RWPE2 (cell line): ENCODE data around the gene VPREB1.

Experiments used
- ATAC-seq: fragments of 200-7000 bp; cut with Tn5 transposase; 3 replicates; pipeline ENCODE4 v1.9.1; 2021; ENCODE audit warnings: low read depth
- DNase-seq: peaks from one replicate; pipeline ENCODE4 v3.0.0-alpha.2; 2020; ENCODE audit warnings: low spot score
- H3K27ac ChIP-seq: fragments of 450-650 bp; 2 replicates; pipeline ENCODE4 v1.5.1; 2017; ENCODE audit warnings: mild to moderate bottlenecking; ENCODE audit not compliant: poor library complexity, severe bottlenecking
- H3K27me3 ChIP-seq: fragments of 250-450 bp; sonication (Bioruptor Pico); 2 replicates; pipeline ENCODE4 v1.5.1; 2021; ENCODE audit warnings: mild to moderate bottlenecking, moderate library complexity; ENCODE audit not compliant: insufficient read depth, poor library complexity, severe bottlenecking
- H3K36me3 ChIP-seq: fragments of 250-450 bp; sonication (Bioruptor Pico); 2 replicates; pipeline ENCODE4 v1.5.1; 2020; ENCODE audit warnings: low read depth, mild to moderate bottlenecking, moderate library complexity
- H3K4me1 ChIP-seq: fragments of 250-450 bp; sonication (Bioruptor Pico); 2 replicates; pipeline ENCODE4 v1.5.1; 2021; ENCODE audit warnings: mild to moderate bottlenecking, moderate library complexity; ENCODE audit not compliant: insufficient read depth, poor library complexity, severe bottlenecking
- H3K4me3 ChIP-seq: fragments of 250-450 bp; sonication (Bioruptor Pico); 2 replicates; pipeline ENCODE4 v1.5.1; 2021; ENCODE audit warnings: mild to moderate bottlenecking, moderate library complexity; ENCODE audit not compliant: severe bottlenecking
- H3K9me3 ChIP-seq: fragments of 250-450 bp; sonication (Bioruptor Pico); 2 replicates; pipeline ENCODE4 v1.5.1; 2021; ENCODE audit warnings: mild to moderate bottlenecking, moderate library complexity; ENCODE audit not compliant: severe bottlenecking
- TF ChIP-seq, protein P1 (sequence below): fragments of 450-650 bp; IDR thresholded peaks from one replicate; pipeline ENCODE4 v1.5.1; 2017; ENCODE audit warnings: mild to moderate bottlenecking, moderate library complexity; ENCODE audit not compliant: poor library complexity, severe bottlenecking

The VPREB1 gene

DNA sequence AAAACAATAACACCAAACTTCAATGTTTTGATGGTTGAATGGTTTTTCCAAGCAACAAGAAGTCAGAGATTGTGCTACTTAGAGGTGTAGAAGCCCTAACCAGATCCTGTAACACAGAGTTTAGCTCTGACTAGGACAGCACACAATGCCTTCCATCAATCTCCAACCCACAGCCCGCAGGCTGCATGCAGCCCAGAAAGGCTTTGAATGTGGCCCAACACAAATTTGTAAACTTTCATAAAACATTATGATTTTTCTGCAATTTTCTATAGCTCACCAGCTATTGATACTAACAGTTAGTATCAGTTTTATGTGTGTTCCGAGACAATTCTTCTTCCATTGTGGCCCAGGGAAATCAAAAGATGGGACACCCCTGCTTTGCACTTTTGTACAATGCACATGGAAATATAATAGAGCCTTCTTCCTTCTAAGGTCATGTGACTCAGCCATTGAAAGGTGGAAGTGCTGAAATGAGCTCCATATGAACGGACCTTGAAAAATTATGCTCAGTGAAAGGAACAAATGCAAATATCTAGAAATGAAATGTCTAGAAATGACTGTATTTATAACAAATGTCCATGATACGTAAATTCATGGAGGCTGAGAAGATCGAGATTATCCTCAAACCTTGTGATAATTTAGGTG lies 47.6 kb upstream of the VPREB1 start:
- peaks cover 8% of the 10 kb centered on the region for H3K9me3 ChIP-seq
- ATAC-seq (no peak), DNase-seq (no peak)
- H3K4me1 ChIP-seq = no peaks in the 10 kb centered on the region
- H3K4me3 ChIP-seq = no peak overlapping the region
- TF ChIP-seq, protein P1, sequence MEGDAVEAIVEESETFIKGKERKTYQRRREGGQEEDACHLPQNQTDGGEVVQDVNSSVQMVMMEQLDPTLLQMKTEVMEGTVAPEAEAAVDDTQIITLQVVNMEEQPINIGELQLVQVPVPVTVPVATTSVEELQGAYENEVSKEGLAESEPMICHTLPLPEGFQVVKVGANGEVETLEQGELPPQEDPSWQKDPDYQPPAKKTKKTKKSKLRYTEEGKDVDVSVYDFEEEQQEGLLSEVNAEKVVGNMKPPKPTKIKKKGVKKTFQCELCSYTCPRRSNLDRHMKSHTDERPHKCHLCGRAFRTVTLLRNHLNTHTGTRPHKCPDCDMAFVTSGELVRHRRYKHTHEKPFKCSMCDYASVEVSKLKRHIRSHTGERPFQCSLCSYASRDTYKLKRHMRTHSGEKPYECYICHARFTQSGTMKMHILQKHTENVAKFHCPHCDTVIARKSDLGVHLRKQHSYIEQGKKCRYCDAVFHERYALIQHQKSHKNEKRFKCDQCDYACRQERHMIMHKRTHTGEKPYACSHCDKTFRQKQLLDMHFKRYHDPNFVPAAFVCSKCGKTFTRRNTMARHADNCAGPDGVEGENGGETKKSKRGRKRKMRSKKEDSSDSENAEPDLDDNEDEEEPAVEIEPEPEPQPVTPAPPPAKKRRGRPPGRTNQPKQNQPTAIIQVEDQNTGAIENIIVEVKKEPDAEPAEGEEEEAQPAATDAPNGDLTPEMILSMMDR = no peak
- H3K27me3 ChIP-seq = no peaks in the 10 kb centered on the region
- H3K27ac ChIP-seq = no peak overlapping the region
- no peaks in the 10 kb centered on the region for H3K36me3 ChIP-seq

DNA sequence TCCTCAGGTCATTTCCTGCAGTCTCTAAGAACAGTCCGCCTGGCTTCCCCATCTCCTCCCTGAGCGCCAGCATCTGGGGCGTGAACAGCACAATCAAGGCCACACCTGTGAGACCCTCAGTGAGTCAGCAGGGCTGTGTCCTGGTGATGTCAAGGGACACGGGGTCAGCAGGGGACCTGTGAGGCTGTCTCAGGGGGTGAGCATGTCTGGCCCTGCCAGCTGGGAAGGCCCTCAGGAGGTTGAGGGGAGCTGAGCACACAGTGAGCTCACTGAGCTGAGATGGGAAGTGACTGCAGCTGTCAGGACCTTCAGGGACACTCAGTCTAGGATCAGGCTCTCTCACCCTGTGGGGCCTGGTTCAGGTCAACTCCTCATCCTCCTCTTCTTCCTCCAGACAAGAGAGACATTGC lies 46.6 kb upstream of the VPREB1 start:
- ATAC-seq (no peak), DNase-seq (no peak)
- Histone ChIP-seq H3K27ac (no peak overlapping the region), H3K27me3 (no peaks in the 10 kb centered on the region), H3K4me3 (no peak overlapping the region), H3K4me1 (no peaks in the 10 kb centered on the region), H3K9me3 (peaks cover 8% of the 10 kb centered on the region), H3K36me3 (no peaks in the 10 kb centered on the region)
- TF ChIP-seq, protein P1 = no peak

DNA sequence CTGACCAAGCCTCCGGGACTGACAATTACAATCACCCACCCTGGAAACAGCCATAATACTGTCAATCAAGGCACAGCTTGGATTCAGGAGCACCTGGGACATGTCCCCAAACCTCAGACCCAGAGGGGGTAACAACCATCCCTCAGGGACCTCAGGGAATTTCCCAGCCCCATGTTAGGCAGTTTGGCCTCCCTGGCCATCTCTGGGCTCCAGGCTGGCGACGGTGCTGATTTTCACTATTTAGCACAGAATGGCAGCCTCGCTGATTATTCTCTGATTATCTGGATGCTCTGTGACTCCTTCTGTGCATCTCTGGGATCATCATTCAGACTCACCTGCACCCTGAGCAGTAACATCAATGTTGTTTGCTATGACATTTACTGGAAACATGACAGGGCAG lies 45.8 kb upstream of the VPREB1 start:
- H3K27ac ChIP-seq = no peak overlapping the region
- ATAC-seq (no peak), DNase-seq (no peak)
- H3K4me3 ChIP-seq = no peak overlapping the region
- H3K36me3 ChIP-seq = no peaks in the 10 kb centered on the region
- TF ChIP-seq, protein P1 = no peak
- no peaks in the 10 kb centered on the region for H3K27me3 ChIP-seq
- H3K4me1 ChIP-seq = no peaks in the 10 kb centered on the region
- peaks cover 8% of the 10 kb centered on the region for H3K9me3 ChIP-seq

DNA sequence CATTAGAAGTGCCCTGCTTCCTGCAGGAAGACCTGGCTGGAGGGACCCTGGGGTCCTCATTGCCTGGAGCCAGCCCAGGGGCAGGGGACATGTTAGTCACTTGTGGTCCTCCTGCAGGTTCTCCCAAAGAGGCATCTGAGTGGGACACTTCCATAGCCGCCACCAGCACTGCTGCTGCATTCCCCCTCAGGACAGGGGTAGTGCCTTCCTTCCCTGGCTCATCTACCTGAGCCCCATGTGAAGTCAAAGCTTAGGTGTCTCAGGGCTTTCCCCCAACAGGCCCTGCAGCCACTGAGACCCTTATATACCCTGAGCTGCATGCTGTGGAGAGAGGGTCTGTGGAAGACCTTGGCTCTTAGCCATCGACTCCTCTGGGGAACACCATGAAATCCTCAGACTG lies 45.0 kb upstream of the VPREB1 start:
- TF ChIP-seq, protein P1 = no peak
- ATAC-seq = no peak

DNA sequence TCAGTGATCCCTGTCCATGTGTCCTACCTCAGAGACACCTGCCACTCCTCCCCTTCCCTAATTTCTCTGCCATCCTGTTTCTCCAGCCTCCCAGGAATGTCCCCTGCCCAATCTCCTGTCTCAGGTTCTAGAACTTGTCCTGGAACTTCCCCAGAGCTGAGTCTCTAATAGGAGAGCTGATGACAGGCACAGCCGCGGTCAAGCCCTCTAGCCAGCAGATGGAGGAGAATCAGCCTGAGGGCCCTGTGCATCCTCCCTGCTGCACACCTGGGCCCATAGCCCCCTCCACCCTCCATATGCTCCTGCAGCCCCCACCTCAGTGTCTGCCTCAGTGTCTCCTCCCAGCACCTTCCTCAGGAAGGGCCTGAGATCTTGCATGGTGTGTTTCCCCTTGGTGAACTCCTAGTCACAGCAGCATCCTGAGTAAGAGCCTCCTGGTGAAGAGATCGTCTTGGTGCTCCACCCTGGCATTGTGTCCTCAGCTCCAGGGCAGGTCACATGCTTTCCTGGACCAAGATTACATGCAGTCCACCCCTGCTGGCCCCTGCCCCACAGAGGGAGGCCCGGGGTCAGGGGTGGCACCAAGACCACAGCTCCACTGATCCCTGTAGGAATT lies 43.9 kb upstream of the VPREB1 start:
- H3K9me3 ChIP-seq = peaks cover 2% of the 10 kb centered on the region
- H3K4me3 ChIP-seq = no peak overlapping the region
- H3K27ac ChIP-seq = no peak overlapping the region
- no peaks in the 10 kb centered on the region for H3K4me1 ChIP-seq
- H3K36me3 ChIP-seq = no peaks in the 10 kb centered on the region
- TF ChIP-seq, protein P1 = no peak
- DNase-seq = no peak
- no peak for ATAC-seq
- H3K27me3 ChIP-seq = no peaks in the 10 kb centered on the region

More for the DNA sequence above, 45.0 kb upstream of the VPREB1 start:
- no peaks in the 10 kb centered on the region for H3K4me1 ChIP-seq
- H3K4me3 ChIP-seq = no peak overlapping the region
- no peak for DNase-seq
- H3K27me3 ChIP-seq = no peaks in the 10 kb centered on the region
- H3K9me3 ChIP-seq = peaks cover 8% of the 10 kb centered on the region
- no peaks in the 10 kb centered on the region for H3K36me3 ChIP-seq
- no peak overlapping the region for H3K27ac ChIP-seq
